AG08396 (cell line): ENCODE measurements around the gene CRIP3.
A peak's percentile ranks its signal among the peaks of the same experiment; 100 is the strongest.
"Not testable (repeated sequence)": the region's sequence is repeated elsewhere in the genome, so short reads cannot be mapped to it uniquely, and the experiment has no call there.

Experiments
- DNase-seq: peaks from one replicate; pipeline ENCODE4 v3.0.0; 2012; ENCODE audit warnings: low spot score, mixed read lengths

Gene CRIP3

DNA sequence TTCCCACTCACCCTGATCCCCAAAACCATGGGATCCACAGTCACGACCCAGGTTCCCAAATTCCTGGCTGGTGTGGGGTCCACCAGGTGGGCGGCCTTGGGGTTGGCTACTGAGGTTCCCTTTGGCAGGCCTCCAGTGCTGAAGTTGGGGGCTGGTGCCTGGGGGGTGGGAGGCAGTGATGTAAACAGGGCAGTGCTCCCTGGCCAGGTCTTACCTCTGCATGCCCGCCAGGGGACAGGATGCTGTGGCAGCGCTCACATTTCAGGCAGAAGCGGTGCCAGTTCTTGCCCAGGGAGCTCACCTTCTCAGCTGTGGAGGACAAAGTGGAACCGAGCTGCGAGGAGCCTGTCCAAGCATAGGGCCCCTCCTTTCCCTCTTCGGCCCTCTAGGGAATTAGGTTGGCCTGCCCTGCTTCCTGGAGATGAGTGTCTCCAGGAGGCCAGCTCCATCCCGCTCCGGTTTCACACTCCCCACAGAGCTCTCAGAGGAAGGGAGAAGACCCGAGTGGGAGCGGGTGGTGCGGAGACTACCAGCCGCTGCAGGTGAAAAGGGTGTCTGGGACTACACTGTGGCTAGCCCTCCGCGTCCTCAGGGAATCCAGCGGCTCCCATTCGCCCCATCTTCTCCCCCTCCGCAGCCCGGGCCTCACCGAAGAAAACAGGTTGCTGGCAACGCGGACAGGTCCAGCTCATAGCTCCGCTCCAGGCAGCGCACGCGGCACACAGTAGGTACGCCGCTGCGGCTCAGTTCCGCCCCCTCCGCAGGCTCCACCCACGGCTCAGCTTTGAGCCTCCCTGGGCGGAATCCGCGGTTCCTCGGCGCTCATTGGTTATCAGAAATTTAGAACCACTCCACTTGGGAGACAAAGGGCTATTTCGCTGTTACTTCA is at the start of gene CRIP3:
Gene CRIP3 (minus strand): TSS at position 726 of the 889 bp plus-strand sequence. CDS start 34 bp downstream, at position 692.
- peak; percentile 14 for DNase-seq

DNA sequence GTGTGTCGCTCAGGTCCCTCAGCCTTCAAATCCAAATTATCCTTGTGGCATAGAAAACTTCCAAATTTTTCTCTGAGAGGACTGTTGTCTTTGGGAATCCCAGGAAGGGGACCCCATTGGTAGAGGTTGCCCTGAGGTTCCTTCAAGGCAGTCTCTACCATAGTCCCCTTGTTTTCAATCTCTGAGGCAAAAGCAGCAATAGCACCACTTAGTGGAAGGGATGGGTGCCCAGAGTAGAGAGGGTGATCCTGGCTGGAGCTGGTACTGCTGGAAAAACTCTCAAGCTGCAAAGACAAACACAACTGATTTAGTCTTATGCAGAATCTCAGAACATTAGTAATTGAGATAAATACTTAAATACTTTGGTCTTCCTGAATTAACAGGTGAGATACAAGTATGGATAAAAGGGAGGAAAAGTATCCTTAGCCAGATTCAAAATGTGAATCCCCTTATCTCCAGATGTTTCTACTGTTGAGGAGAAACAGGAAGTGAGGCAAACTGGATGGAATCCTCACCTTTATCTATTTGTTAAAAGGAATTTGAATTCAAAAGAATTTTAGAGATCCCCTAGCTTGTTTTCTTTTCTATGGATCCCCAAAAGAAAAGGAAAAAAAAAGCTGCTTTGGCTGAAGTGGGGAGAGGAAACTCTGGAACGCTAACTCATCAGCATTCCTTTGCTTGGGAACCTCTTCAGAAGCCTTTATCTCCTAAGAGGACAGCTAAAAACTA is 47.4 kb upstream of the CRIP3 start:
- peak; percentile 23 for DNase-seq

GRCh38 chr6:43351951-43352350 is 43.3 kb upstream of the CRIP3 start:
- not testable (repeated sequence) for DNase-seq

GRCh38 chr6:43347444-43347843 is 38.8 kb upstream of the CRIP3 start:
- DNase-seq: no peak

- DNase-seq: no peak
Observed at GRCh38 chr6:43347021-43347420, 38.4 kb upstream of the CRIP3 start.

GRCh38 chr6:43346243-43346642 is 37.6 kb upstream of the CRIP3 start:
- DNase-seq: not testable (repeated sequence)

- DNase-seq: no peak
Observed at GRCh38 chr6:43339168-43339567, 30.5 kb upstream of the CRIP3 start.

DNA sequence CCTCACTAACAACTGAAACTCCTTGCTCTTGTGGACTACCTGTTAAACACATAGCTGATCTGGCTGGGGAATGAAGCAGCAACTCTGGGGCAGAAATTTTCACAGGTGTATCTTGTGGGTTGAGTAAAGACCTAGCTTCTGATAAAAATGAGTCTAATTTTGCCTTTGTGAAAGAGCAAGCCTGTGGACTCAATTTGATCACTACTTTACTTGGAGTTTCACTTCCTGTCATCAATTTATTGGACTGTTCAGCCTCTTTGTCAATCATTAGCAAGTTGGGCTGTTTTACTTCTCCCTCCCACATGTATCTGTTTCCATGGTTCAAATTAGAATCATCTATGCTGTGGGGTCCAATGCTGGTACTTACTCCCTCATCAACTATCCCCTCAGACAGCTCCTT is 29.6 kb upstream of the CRIP3 start:
- no peak for DNase-seq

- no peak for DNase-seq
Observed at GRCh38 chr6:43336382-43336781, 27.8 kb upstream of the CRIP3 start.

- no peak for DNase-seq
Observed at GRCh38 chr6:43335469-43335868, 26.8 kb upstream of the CRIP3 start.

DNA sequence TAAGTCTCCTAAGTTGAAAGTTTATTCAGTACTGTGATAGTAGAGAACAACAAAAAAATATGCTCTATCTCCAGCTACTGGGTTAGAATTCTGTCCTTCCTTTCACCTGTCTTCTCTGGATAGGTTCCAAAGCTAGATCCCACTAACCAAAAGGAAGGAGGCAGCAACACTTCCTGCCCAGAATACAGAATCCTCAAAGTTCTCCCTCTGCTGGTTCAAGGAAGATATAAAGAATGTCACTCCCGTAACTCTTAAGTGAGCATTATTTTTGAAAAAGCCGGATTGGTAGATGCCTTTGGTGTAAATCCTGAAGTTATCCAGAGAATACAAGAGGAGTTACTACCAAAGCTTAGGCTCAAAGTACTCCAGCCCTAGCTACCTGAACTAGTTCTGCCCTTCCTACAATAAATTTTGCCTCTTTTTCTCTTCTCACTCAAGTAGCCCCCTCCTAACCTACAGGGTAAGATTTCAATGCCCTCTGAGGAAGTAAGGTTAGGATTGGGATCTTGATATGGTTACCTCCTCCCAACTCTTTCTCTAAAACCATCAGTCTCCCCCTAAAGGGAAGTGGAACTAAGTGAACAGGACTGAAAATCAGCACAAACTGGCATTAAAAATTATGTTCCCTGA is 26.0 kb upstream of the CRIP3 start:
- DNase-seq: peak; percentile 34

DNA sequence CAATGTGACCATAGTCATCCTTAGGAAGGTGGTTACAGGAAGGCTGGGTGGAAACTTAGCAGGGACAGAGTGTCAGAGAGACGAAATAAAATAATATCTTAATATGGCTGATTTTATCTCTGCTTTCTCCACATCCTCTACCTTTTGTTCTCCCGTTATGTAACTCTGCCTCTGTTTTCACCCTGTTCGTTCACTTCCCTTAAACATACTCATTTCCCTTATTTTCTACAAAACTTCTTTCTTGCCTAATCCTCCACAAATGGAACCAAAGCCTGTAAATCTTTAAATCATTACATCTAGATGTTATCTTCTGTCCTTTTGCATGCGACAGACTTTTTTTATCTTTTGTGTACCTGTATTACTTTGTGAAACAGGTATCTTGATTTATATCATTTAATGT is 23.3 kb upstream of the CRIP3 start:
- no peak for DNase-seq

- no peak for DNase-seq
Observed at GRCh38 chr6:43331470-43331869, 22.8 kb upstream of the CRIP3 start.

- no peak for DNase-seq
Observed at GRCh38 chr6:43328528-43328927, 19.9 kb upstream of the CRIP3 start.

DNA sequence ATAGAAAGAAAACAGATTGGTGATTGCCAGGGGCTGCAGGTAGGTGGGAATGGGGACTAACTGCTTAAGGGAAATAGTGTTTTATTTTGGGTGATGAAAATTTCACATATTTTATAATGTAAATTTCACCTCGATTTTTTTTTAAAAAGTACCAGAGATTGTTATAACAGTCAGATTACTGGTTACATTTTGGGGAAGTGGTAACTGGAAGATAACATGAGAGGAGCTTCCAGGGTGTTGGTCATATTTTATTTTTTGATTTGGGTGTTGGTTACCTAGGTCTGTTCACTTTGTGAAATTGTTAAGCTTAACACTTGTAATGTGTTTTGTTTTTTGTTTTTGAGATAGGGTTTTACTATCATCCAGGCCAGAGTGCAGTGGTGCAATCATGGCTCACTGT is 17.2 kb upstream of the CRIP3 start:
- DNase-seq: no peak

DNA sequence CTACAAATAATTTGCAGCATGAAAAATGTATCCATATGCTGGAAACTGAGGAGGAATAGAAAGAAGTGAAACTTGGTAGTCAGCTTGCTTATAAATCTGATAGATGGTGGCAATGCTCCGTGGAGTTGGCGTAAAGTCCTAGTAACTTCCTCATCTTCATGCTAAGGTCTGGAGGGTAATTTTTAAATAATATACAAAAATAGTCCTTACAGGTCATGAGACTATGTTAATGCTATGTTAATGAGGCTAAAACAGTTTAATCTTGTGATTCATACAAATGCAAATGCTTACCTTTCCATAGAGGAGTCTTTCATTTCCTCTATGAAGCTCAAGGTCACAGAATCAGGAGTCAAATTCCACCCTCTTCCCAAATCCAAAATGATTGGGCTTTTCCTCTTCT is 9.4 kb upstream of the CRIP3 start:
- DNase-seq: no peak

DNA sequence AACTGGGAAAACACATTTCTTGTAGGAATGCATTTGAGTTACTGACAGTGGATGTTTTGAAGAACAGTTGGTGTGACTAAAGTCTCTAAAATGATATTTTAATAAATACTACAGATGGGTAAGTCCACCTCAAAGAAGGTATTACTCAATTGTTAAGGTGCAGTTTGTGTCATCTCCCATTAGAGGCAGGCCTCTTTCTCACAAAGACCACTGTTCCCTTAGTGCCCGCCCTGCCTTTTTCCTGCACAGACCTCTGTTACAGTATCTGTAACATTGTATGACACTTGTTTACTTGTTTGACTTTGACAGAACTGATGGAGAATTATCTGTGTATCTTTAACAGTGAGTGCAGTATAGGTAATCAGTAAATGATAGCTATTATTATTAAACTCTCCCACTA is 5.2 kb upstream of the CRIP3 start:
- DNase-seq: no peak

DNA sequence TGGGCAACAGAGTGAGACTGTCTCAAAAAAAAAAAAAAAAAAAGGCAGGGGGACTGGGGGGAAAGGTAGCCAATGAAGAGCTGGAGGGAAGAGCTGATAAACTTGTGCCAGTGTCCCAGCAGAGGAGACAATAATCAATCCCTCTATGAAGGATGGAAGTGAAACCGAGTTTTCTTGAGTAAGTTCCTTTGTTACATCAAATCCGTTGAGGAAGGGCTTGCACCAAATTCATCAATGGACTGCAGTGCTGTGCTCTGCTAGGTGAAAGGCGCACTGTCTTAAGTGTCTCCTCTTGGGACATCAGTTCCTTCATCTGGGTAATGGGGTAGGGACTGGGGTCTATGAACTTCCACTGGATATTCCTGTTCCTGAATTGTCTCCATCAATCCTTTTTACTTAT is 3.0 kb upstream of the CRIP3 start:
- DNase-seq: no peak

DNA sequence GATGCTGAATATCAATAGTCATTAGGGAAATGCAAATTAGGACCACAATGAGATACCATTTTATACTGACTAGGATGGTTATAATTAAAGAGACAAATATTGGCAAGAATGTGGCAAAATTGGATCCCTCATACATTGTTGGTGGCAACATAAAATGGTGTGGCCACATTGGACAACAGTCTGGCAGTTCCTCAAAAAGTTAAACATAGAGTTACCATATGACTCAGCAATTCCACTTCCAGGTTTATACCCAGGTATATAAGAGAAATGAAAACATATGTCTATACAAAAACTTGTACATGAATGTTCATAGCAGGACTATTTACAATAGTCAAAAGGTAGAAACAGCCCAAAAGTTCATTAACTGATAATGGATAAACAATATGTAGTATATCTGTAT is 2.0 kb upstream of the CRIP3 start:
- no peak for DNase-seq

DNA sequence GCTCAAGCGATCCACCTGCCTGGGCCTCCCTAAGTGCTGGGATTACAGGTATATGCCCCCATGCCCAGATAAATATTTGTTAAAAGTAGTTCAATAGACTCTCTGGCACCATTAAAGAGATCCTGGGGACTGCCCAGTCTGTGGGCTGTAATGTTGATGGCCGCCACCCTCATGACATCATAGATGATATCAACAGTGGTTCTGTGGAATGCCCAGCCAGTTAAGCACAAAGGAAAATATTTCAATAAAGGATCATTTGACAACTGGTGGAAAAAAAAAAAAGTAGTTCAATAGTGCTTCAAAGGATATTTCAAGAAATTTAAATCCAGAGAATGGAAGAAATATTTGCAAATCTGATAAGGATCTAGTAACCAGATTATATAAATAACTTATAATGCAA is 1.5 kb upstream of the CRIP3 start:
- DNase-seq: no peak

DNA sequence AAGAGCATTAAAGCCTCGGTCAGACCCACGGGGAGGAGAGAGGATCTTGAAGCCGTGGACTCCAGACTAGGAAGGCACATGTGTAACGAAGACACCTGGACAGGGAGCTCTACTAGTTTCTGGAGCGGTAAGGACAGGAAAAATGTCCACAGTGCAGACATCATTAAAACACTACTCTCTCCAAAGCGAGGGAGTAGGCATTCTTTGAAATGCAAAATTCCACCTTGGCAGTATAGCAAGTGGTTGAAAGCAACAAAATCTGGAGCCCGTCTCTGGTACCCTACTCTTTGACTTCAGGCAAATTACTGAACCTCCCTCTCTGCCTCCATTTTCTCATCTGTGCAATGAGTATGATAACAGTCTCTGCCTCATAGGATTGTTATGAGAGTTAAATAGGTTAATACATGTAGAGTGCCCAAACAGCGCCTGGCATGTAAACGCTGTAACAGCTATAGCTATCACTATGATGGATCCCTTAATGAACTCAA is 408 bp upstream of the CRIP3 start:
- DNase-seq: no peak

GRCh38 chr6:43307451-43308100 is 1.1 kb downstream of the CRIP3 start:
- no peak for DNase-seq
